H1 (cell line): ENCODE data around the gene PPIG.

Experiments used
- ATF2 ChIP-seq: IDR thresholded peaks from 2 replicates; pipeline ENCODE4 v1.6.1; 2012; ENCODE audit warnings: low read length, inconsistent platforms
- BRCA1 ChIP-seq: IDR thresholded peaks from 2 replicates; pipeline ENCODE4 v1.6.1; 2012; ENCODE audit warnings: low read depth, low read length, improper control_type of control experiment
- CTCF ChIP-seq, 3 experiments: IDR thresholded peaks; 1 replicate in 2 of 3; 2 replicates in 1 of 3; pipeline versions ENCODE4 v1.5.1 to v1.6.1; 2011; ENCODE audit warnings: low read length in 3 of 3, mild to moderate bottlenecking in 3 of 3, inconsistent platforms in 2 of 3, low read depth in 1 of 3, moderate library complexity in 1 of 3; ENCODE audit not compliant: insufficient read depth in 1 of 3; ENCODE audit errors: control extremely low read depth in 1 of 3
- EP300 ChIP-seq, 2 experiments: IDR thresholded peaks; 1 replicate in 1 of 2; 2 replicates in 1 of 2; pipeline ENCODE4 v1.6.1; 2011 to 2012; ENCODE audit warnings: low read depth in 2 of 2, low read length in 2 of 2, mild to moderate bottlenecking in 2 of 2, borderline replicate concordance in 1 of 2, inconsistent platforms in 1 of 2, moderate library complexity in 1 of 2
- EZH2 ChIP-seq: fragments of 200-600 bp; sonication (generic); IDR thresholded peaks from 2 replicates; pipeline ENCODE4 v1.7.1; 2012; ENCODE audit warnings: low read depth, mild to moderate bottlenecking, moderate library complexity, low read length, inconsistent platforms; ENCODE audit not compliant: severe bottlenecking
- MAX ChIP-seq: IDR thresholded peaks from 2 replicates; pipeline ENCODE4 v1.6.1; 2012; ENCODE audit warnings: inconsistent platforms
- POLR2A ChIP-seq, 2 experiments: IDR thresholded peaks; 1 replicate in 1 of 2; 2 replicates in 1 of 2; pipeline ENCODE4 v1.6.1; 2011; ENCODE audit warnings: low read depth in 2 of 2, low read length in 2 of 2, mild to moderate bottlenecking in 2 of 2; ENCODE audit errors: control extremely low read depth in 1 of 2
- TCF12 ChIP-seq: IDR thresholded peaks from 2 replicates; pipeline ENCODE4 v1.6.1; 2011; ENCODE audit warnings: low read depth, mild to moderate bottlenecking, low read length
- ZNF274 ChIP-seq: IDR thresholded peaks from 2 replicates; pipeline ENCODE4 v1.7.0; 2012; ENCODE audit warnings: low read length, borderline replicate concordance; ENCODE audit errors: extremely low read depth

- TF ChIP-seq POLR2A (IDR thresholded peaks at IDR 0.05; ENCODE audit: control extremely low read depth in 1 of 2, low read depth in 2 of 2, low read length in 2 of 2), result no peak
- no peak for TF ChIP-seq EZH2
- TF ChIP-seq ZNF274, result no peak
- TF ChIP-seq MAX, result no peak
- TF ChIP-seq CTCF (IDR thresholded peaks at IDR 0.05; ENCODE audit: control extremely low read depth in 1 of 3, insufficient read depth in 1 of 3, low read depth in 1 of 3, low read length in 3 of 3), result no peak
- TF ChIP-seq BRCA1, result no peak
- no peak for TF ChIP-seq TCF12
- TF ChIP-seq ATF2, result no peak
- TF ChIP-seq EP300 (IDR thresholded peaks at IDR 0.05; ENCODE audit: borderline replicate concordance in 1 of 2, low read depth in 2 of 2, low read length in 2 of 2), result no peak
Measured at GRCh38 chr2:169623235-169623634, 39.1 kb downstream of the PPIG start.
